ENCODE data around the gene ALLC. TPM values are rescaled to one million over a fixed set of nuclear protein-coding genes. Genes with fewer than 3 reads are reported as not detected.

The ALLC gene
- total RNA-seq, 1 donor from 2014 or later: 0.13 TPM

GRCh38 chr2:3669656-3670055, 11.7 kb downstream of the ALLC start:
- no peak overlapping the region for H3K4me3 ChIP-seq (ENCODE audit: low read depth, low read length)

GRCh38 chr2:3670376-3670775, 12.4 kb downstream of the ALLC start:
- Histone ChIP-seq H3K4me3 (ENCODE audit: low read depth, low read length) (no peak overlapping the region), H3K36me3 (ENCODE audit: control insufficient read depth, insufficient read depth, low read length) (no peaks in the 10 kb centered on the region), H3K27me3 (ENCODE audit: control insufficient read depth, insufficient read depth, low read length) (no peaks in the 10 kb centered on the region)
- DNase-seq (ENCODE audit: low read depth): no peak
- TF ChIP-seq CTCF (IDR thresholded peaks at IDR 0.05; ENCODE audit: insufficient read depth, low read length, poor library complexity, severe bottlenecking): no peak

More at GRCh38 chr2:3669656-3670055, 11.7 kb downstream of the ALLC start:
- Histone ChIP-seq H3K36me3 (ENCODE audit: control insufficient read depth, insufficient read depth, low read length) (no peaks in the 10 kb centered on the region), H3K27me3 (ENCODE audit: control insufficient read depth, insufficient read depth, low read length) (no peaks in the 10 kb centered on the region)
- no peak for TF ChIP-seq CTCF (IDR thresholded peaks at IDR 0.05; ENCODE audit: insufficient read depth, low read length, poor library complexity, severe bottlenecking)
- DNase-seq (ENCODE audit: low read depth): no peak

- TF ChIP-seq CTCF (IDR thresholded peaks at IDR 0.05; ENCODE audit: insufficient read depth, low read length, poor library complexity, severe bottlenecking): no peak
- no peaks in the 10 kb centered on the region for H3K36me3 ChIP-seq (ENCODE audit: control insufficient read depth, insufficient read depth, low read length)
- H3K4me3 ChIP-seq (ENCODE audit: low read depth, low read length): no peak overlapping the region
- DNase-seq (ENCODE audit: low read depth): no peak
- H3K27me3 ChIP-seq (ENCODE audit: control insufficient read depth, insufficient read depth, low read length): no peaks in the 10 kb centered on the region
Measured at GRCh38 chr2:3670941-3671340, 12.9 kb downstream of the ALLC start.

GRCh38 chr2:3672861-3673678, 15.1 kb downstream of the ALLC start:
- Histone ChIP-seq H3K36me3 (ENCODE audit: control insufficient read depth, insufficient read depth, low read length) (no peaks in the 10 kb centered on the region), H3K4me3 (ENCODE audit: low read depth, low read length) (no peak overlapping the region), H3K27me3 (ENCODE audit: control insufficient read depth, insufficient read depth, low read length) (no peaks in the 10 kb centered on the region)
- no peak for DNase-seq (ENCODE audit: low read depth)
- TF ChIP-seq CTCF (IDR thresholded peaks at IDR 0.05; ENCODE audit: insufficient read depth, low read length, poor library complexity, severe bottlenecking): no peak

GRCh38 chr2:3674066-3674845, 16.3 kb downstream of the ALLC start:
- H3K27me3 ChIP-seq (ENCODE audit: control insufficient read depth, insufficient read depth, low read length): no peaks in the 10 kb centered on the region
- no peak for DNase-seq (ENCODE audit: low read depth)
- no peak for TF ChIP-seq CTCF (IDR thresholded peaks at IDR 0.05; ENCODE audit: insufficient read depth, low read length, poor library complexity, severe bottlenecking)
- no peaks in the 10 kb centered on the region for H3K36me3 ChIP-seq (ENCODE audit: control insufficient read depth, insufficient read depth, low read length)
- H3K4me3 ChIP-seq (ENCODE audit: low read depth, low read length): no peak overlapping the region

All from kidney epithelial cell (primary cell).